NOMO-1 (cell line): ENCODE results near the gene TMEM221.
A peak's percentile ranks its signal among the peaks of the same experiment; 100 is the strongest.

Source experiments
- DNase-seq, 2 experiments: peaks; one replicate each; lab custom pipeline; 2025; ENCODE audit not compliant: unreplicated experiment in 2 of 2; lab: John Stamatoyannopoulos, UW

Gene TMEM221

DNA sequence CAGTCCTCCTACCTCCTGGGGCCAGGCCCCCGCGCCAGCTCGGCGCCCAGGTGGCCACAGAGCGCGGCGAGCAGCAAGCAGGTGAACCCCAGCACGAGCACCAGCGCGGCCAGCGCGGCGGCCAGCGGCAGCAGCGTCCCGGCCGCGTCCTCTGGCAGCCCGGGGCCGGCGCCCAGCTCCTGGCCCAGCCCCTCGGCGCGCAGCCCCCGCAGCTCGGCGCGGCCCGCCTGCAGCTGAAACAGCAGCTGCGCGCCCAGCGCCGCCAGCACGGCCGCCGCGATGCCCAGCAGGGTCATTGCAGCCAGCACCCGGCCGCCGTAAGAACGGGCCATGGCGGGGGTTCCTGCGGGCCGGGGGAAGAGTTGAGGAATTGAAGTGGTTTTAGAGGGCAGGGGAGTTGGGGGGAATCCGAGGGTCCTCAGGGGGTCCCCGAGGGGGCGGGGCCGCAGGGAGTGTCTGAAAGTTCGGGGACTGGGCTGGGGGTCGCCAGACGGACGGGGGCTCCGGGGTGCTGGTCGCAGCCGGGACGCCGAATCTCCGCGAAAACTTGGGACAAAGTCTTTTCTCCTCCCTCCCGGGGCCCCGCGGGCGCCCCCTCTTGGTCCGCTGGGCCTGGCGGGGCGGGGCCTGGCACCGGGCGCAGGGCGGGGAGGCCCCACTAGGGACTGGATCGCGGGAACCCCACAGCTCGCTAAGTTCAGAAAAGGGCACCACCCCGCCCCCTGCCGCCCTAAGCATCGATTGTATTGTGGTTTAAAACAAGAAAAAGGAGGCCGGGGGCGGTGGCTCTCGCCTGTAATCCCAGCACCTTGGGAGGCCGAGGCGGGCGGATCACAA is at the start of gene TMEM221:
Gene TMEM221 (minus strand): TSS at position 538 of the 837 bp plus-strand sequence. CDS start 206 bp downstream, at position 332.
- DNase-seq: peak; percentile 45 to 49

- no peak for DNase-seq
These were observed 48.8 kb upstream of the TMEM221 start for GRCh38 chr19:17497149-17497798.

- peak; percentile 64 to 71 for DNase-seq
These were observed 48.0 kb upstream of the TMEM221 start for GRCh38 chr19:17496337-17496997.

GRCh38 chr19:17495639-17496296 is 47.3 kb upstream of the TMEM221 start:
- no peak for DNase-seq

DNA sequence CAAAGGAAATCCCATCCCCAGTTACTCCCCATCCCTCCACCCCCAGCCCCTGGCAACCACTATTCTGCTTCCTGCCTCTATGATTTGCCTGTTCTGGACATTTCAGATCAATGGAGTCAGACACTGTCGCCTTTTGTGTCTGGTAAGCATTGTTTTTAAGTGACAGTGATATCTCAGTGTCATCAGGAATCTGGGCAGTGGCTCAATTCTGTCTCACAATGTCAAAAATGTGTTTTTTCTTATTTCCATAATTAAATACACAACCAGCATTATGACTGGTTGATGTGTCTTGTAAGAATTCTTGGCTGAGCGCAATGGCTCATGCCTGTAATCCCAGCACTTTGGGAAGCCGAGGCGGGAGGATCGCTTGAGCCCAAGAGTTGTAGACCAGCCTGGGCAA is 42.8 kb upstream of the TMEM221 start:
- DNase-seq: no peak

- no peak for DNase-seq
These were observed 41.9 kb upstream of the TMEM221 start for GRCh38 chr19:17490411-17490810.

- no peak for DNase-seq
These were observed 41.0 kb upstream of the TMEM221 start for GRCh38 chr19:17489392-17490030.

- DNase-seq: no peak
These were observed 40.3 kb upstream of the TMEM221 start for GRCh38 chr19:17488593-17489391.

GRCh38 chr19:17487284-17488121 is 39.0 kb upstream of the TMEM221 start:
- no peak for DNase-seq

- DNase-seq: no peak
These were observed 38.2 kb upstream of the TMEM221 start for GRCh38 chr19:17486545-17487240.

- no peak for DNase-seq
These were observed 36.2 kb upstream of the TMEM221 start for GRCh38 chr19:17484520-17485185.

- DNase-seq: no peak
These were observed 35.1 kb upstream of the TMEM221 start for GRCh38 chr19:17483605-17484002.

GRCh38 chr19:17482877-17483604 is 34.6 kb upstream of the TMEM221 start:
- no peak for DNase-seq

GRCh38 chr19:17481986-17482385 is 33.5 kb upstream of the TMEM221 start:
- no peak for DNase-seq

- DNase-seq: no peak
These were observed 30.9 kb upstream of the TMEM221 start for GRCh38 chr19:17479325-17479791.

GRCh38 chr19:17475541-17476115 is 27.2 kb upstream of the TMEM221 start:
- no peak for DNase-seq
